Osteoblast (primary cell): ENCODE measurements around the gene MMS22L. TPM values are rescaled to one million over a fixed set of nuclear protein-coding genes. Genes with fewer than 3 reads are reported as not detected.

ENCODE experiments used
- DNase-seq: peaks from one replicate; pipeline ENCODE4 v3.0.0; 2011; ENCODE audit warnings: low spot score, mixed read lengths; ENCODE audit not compliant: insufficient read length; ENCODE audit errors: missing footprints
- H2AFZ ChIP-seq: 2 replicates; pipeline ENCODE4 v1.6.0; 2011; ENCODE audit warnings: mild to moderate bottlenecking, low read length
- H3K27ac ChIP-seq: 2 replicates; pipeline ENCODE4 v1.5.1; 2011; ENCODE audit warnings: mild to moderate bottlenecking, low read depth, low read length, moderate library complexity
- H3K27me3 ChIP-seq: 2 replicates; pipeline ENCODE4 v1.6.0; 2012; ENCODE audit warnings: mild to moderate bottlenecking, control low read depth, inconsistent platforms, low read length, moderate library complexity; ENCODE audit not compliant: insufficient read depth
- H3K36me3 ChIP-seq: 2 replicates; pipeline ENCODE4 v1.5.1; 2011; ENCODE audit warnings: mild to moderate bottlenecking, low read length, control low read depth, moderate library complexity; ENCODE audit not compliant: insufficient read depth
- H3K4me1 ChIP-seq: 2 replicates; pipeline ENCODE4 v1.5.1; 2011; ENCODE audit warnings: mild to moderate bottlenecking, low read length, control low read depth, moderate library complexity; ENCODE audit not compliant: insufficient read depth
- H3K4me2 ChIP-seq: 2 replicates; pipeline ENCODE4 v1.6.0; 2011; ENCODE audit warnings: mild to moderate bottlenecking, low read length; ENCODE audit not compliant: insufficient read depth
- H3K4me3 ChIP-seq: fragments of 200-600 bp; sonication (generic); 3 replicates; pipeline ENCODE4 v1.5.1; 2012; ENCODE audit warnings: mild to moderate bottlenecking, low read length, inconsistent platforms; ENCODE audit not compliant: insufficient read depth
- H3K79me2 ChIP-seq: 2 replicates; pipeline ENCODE4 v1.6.0; 2012; ENCODE audit warnings: mild to moderate bottlenecking, low read length, control low read depth, inconsistent platforms; ENCODE audit not compliant: insufficient read depth
- H3K9me3 ChIP-seq: 2 replicates; pipeline ENCODE4 v1.5.1; 2011; ENCODE audit warnings: low read depth, low read length, control low read depth
- H4K20me1 ChIP-seq: 2 replicates; pipeline ENCODE4 v1.6.0; 2012; ENCODE audit warnings: mild to moderate bottlenecking, low read length, control low read depth; ENCODE audit not compliant: insufficient read depth
- total RNA-seq: library from RNA; depleted of rRNA; stranded (reverse); fragments of >200 nt; gene quantifications from 2 replicates; pipeline ENCODE4 v1.2.3, GENCODE V29; 2012
- TF ChIP-seq, protein P1 (sequence below): IDR thresholded peaks from 2 replicates; pipeline ENCODE4 v1.5.1; 2011; ENCODE audit warnings: mild to moderate bottlenecking, low read depth, low read length, moderate library complexity; ENCODE audit errors: extremely low read depth

Gene MMS22L
- total RNA-seq, 1 donor, result 11.9 TPM

DNA sequence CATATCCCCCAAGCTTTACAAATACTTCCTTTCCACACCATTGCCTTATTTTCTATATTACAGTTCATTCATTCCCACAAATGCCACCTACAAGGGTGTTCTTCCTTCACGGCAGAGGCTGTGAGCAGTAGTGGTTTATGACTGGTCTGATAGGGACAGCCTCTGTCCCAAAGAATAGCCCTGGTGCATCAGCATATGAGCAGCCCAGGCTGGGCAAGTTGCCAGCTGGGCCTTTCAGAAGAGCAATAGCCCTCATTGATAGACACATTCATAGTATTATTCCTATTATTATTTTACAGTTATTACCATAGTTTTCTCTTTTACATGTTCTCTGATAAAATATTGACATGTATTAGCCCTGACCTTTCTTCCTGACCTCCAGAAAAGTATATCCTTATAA, 149.9 kb downstream of the MMS22L start:
- Histone ChIP-seq H3K27ac (no peak overlapping the region), H3K4me3 (no peak overlapping the region), H3K79me2 (no peaks in the 10 kb centered on the region), H3K36me3 (no peaks in the 10 kb centered on the region), H3K4me2 (no peak overlapping the region), H3K27me3 (no peaks in the 10 kb centered on the region), H4K20me1 (no peaks in the 10 kb centered on the region), H3K4me1 (no peaks in the 10 kb centered on the region), H3K9me3 (no peaks in the 10 kb centered on the region), H2AFZ (no peak overlapping the region)
- TF ChIP-seq, protein P1, sequence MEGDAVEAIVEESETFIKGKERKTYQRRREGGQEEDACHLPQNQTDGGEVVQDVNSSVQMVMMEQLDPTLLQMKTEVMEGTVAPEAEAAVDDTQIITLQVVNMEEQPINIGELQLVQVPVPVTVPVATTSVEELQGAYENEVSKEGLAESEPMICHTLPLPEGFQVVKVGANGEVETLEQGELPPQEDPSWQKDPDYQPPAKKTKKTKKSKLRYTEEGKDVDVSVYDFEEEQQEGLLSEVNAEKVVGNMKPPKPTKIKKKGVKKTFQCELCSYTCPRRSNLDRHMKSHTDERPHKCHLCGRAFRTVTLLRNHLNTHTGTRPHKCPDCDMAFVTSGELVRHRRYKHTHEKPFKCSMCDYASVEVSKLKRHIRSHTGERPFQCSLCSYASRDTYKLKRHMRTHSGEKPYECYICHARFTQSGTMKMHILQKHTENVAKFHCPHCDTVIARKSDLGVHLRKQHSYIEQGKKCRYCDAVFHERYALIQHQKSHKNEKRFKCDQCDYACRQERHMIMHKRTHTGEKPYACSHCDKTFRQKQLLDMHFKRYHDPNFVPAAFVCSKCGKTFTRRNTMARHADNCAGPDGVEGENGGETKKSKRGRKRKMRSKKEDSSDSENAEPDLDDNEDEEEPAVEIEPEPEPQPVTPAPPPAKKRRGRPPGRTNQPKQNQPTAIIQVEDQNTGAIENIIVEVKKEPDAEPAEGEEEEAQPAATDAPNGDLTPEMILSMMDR, result no peak
- DNase-seq, result no peak

DNA sequence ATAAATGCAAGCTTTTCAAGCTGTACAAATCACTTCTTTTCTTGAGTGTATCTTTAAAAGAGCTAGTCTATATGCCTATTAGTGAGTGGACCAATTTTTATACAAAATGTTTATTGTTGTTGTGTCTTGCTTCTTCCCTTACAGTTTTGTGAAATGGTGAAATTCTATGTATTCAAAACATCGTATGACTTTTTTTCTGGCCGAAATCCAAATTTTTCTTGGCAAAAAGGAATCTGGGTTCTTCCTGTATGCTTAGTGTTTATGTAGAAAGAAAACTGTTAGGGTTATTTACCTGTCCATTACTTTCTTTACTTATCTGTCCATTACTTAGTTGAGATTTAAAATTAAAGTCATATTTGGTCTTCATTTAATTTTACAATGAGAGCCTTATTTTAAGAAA, 153.9 kb downstream of the MMS22L start:
- TF ChIP-seq, protein P1, result no peak
- Histone ChIP-seq H3K4me1 (no peaks in the 10 kb centered on the region), H3K79me2 (no peaks in the 10 kb centered on the region), H3K9me3 (no peaks in the 10 kb centered on the region), H3K4me2 (no peak overlapping the region), H3K27me3 (no peaks in the 10 kb centered on the region), H3K4me3 (no peak overlapping the region), H3K27ac (no peak overlapping the region), H2AFZ (no peak overlapping the region), H4K20me1 (no peaks in the 10 kb centered on the region), H3K36me3 (no peaks in the 10 kb centered on the region)
- no peak for DNase-seq

DNA sequence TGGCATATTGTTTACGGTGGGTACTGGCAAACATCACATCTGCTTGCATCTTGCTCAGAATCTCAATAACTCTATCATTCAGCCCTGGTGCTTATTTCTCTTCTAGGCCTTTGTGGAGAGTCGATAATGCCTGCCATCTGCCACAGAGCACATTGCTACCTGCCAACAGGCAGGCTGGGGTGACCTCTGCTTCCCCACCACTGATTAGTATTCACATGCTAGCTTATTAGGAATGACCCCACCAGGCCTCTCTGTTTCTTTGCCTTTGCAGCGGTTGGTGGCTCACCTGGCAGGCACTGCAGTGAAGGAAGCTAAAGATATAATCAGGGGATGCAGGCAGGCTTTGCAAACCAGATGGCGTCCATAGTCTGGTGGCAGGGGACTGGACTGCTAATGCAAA, 154.5 kb downstream of the MMS22L start:
- H3K9me3 ChIP-seq, result no peaks in the 10 kb centered on the region
- H3K27ac ChIP-seq, result no peak overlapping the region
- H4K20me1 ChIP-seq, result no peaks in the 10 kb centered on the region
- H3K27me3 ChIP-seq, result no peaks in the 10 kb centered on the region
- TF ChIP-seq, protein P1, result no peak
- no peaks in the 10 kb centered on the region for H3K36me3 ChIP-seq
- no peak overlapping the region for H2AFZ ChIP-seq
- no peaks in the 10 kb centered on the region for H3K79me2 ChIP-seq
- no peaks in the 10 kb centered on the region for H3K4me1 ChIP-seq
- H3K4me3 ChIP-seq, result no peak overlapping the region
- DNase-seq, result no peak
- H3K4me2 ChIP-seq, result no peak overlapping the region

DNA sequence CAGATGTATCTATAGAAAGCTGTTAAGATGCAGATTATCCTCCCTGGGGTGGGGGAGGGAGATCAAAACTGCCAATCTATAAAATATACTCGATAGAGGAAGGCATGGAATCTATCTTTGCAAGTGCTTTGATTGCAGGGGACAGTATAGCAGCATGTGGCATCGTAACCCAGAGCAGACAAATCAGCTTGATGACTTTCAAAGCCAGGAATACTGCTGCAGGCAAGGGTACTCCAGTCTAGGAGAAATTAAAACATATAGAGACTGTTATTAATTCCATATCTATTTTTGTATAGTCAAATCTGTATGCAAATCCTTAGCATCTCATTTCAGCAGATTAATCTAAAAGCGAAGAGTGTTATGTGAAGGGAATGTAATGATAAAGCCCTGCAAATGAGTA, 159.4 kb downstream of the MMS22L start:
- H3K36me3 ChIP-seq, result no peaks in the 10 kb centered on the region

More for the DNA sequence above, 159.4 kb downstream of the MMS22L start:
- H3K79me2 ChIP-seq, result no peaks in the 10 kb centered on the region
- no peaks in the 10 kb centered on the region for H3K9me3 ChIP-seq
- no peak overlapping the region for H3K27ac ChIP-seq
- TF ChIP-seq, protein P1, result no peak
- no peaks in the 10 kb centered on the region for H3K4me1 ChIP-seq
- no peaks in the 10 kb centered on the region for H3K27me3 ChIP-seq
- H3K4me2 ChIP-seq, result no peak overlapping the region
- no peaks in the 10 kb centered on the region for H4K20me1 ChIP-seq
- H3K4me3 ChIP-seq, result no peak overlapping the region
- no peak for DNase-seq
- H2AFZ ChIP-seq, result no peak overlapping the region
